Renal cortical epithelial cell (primary cell): ENCODE data around the gene RIOK2. TPM values are rescaled to one million over a fixed set of nuclear protein-coding genes. Genes with fewer than 3 reads are reported as not detected.
"Not testable (repeated sequence)": the region's sequence is repeated elsewhere in the genome, so short reads cannot be mapped to it uniquely, and the experiment has no call there.

Experiments
- DNase-seq: peaks from one replicate; pipeline ENCODE4 v3.0.0-alpha.2; 2011; ENCODE audit warnings: low read depth
- total RNA-seq: library from RNA; depleted of rRNA; stranded (reverse); fragments of >200 nt; gene quantifications from 2 replicates; pipeline ENCODE4 v1.2.3, GENCODE V29; 2014

RIOK2 gene
- 17.9 and 38.7 TPM in 2 replicates for total RNA-seq

- DNase-seq = peak; percentile 94
These were observed at the start of gene RIOK2 for GRCh38 chr5:97183100-97183929. RIOK2 (minus strand) TSS chr5:97183247; CDS start chr5:97183191, 56 bp downstream.

GRCh38 chr5:97231025-97231636 lies 48.1 kb upstream of the RIOK2 start:
- peak; percentile 80 for DNase-seq

GRCh38 chr5:97229688-97230285 lies 46.7 kb upstream of the RIOK2 start:
- DNase-seq = no peak

GRCh38 chr5:97229196-97229595 lies 46.1 kb upstream of the RIOK2 start:
- peak; percentile 19 for DNase-seq

- no peak for DNase-seq
These were observed 42.2 kb upstream of the RIOK2 start for GRCh38 chr5:97225222-97225621.

- peak; percentile 57 for DNase-seq
These were observed 41.2 kb upstream of the RIOK2 start for GRCh38 chr5:97224112-97224750.

GRCh38 chr5:97223596-97223995 lies 40.5 kb upstream of the RIOK2 start:
- DNase-seq = no peak

GRCh38 chr5:97209343-97209742 lies 26.3 kb upstream of the RIOK2 start:
- DNase-seq = no peak

GRCh38 chr5:97208714-97209113 lies 25.7 kb upstream of the RIOK2 start:
- no peak for DNase-seq

- DNase-seq = no peak
These were observed 25.2 kb upstream of the RIOK2 start for GRCh38 chr5:97208184-97208713.

GRCh38 chr5:97194366-97194765 lies 11.3 kb upstream of the RIOK2 start:
- DNase-seq = no peak

GRCh38 chr5:97193355-97193688 lies 10.3 kb upstream of the RIOK2 start:
- no peak for DNase-seq

- DNase-seq = peak; percentile 48
These were observed 9.7 kb upstream of the RIOK2 start for GRCh38 chr5:97192580-97193354.

- DNase-seq = no peak
These were observed 8.8 kb upstream of the RIOK2 start for GRCh38 chr5:97191893-97192292.

GRCh38 chr5:97189523-97189922 lies 6.5 kb upstream of the RIOK2 start:
- DNase-seq = not testable (repeated sequence)

GRCh38 chr5:97183930-97184213 lies 825 bp upstream of the RIOK2 start:
- no peak for DNase-seq

GRCh38 chr5:97182571-97183099 lies 412 bp downstream of the RIOK2 start:
- DNase-seq = peak; percentile 9

GRCh38 chr5:97181856-97182545 lies 1.0 kb downstream of the RIOK2 start:
- DNase-seq = peak; percentile 6

GRCh38 chr5:97179457-97179856 lies 3.6 kb downstream of the RIOK2 start:
- not testable (repeated sequence) for DNase-seq

- no peak for DNase-seq
These were observed 10.8 kb downstream of the RIOK2 start for GRCh38 chr5:97172227-97172626.

GRCh38 chr5:97171703-97172102 lies 11.3 kb downstream of the RIOK2 start:
- DNase-seq = no peak
